HG03521 (cell line): ENCODE measurements around the gene OLFML2A.

Experiments
- ATAC-seq: cut with Tn5 transposase; IDR thresholded peaks from one replicate; pipeline ENCODE4 v1.9.1; 2021; ENCODE audit warnings: mild to moderate bottlenecking, moderate library complexity; ENCODE audit not compliant: unreplicated experiment

Gene OLFML2A

DNA sequence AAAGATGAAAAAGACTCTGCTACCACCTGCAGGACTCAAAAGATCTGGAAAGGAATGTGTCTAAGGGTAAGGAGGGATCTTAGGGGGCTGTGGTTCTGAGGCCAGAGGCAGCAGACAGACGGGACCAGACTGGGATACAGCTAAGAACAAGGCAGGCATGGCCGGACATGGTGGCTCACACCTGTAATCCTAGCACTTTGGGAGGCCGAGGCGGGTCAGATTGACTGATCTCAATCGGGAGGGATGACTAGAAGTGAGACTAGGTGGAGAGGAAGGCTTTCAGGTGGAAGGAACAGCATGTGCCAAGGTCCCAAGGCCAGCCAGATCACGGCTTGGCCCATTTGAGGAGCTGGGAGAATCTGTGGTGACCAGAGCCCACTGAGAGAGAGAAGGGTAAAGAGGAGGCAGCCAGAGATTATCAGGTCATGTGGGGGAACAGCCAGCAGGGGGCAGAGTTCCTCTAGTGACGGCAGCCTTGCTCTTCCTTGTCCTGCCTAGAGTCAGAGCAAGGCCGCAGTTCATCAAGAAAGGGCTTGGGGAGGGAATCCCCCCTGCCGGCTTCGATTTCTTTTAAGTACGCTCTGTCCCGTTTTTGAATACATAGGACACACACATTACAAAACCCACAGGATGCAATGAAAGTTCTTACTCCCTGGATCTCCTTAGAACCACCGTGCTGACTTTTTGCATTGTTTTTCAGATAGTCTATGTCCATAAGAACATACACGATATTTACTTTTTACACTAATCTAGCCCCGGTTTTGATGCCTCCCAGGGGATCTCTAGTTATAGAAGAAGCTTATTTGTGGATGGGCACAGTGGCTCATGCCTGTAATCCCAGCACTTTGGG is 2.6 kb upstream of the OLFML2A start:
- ATAC-seq, result no peak

DNA sequence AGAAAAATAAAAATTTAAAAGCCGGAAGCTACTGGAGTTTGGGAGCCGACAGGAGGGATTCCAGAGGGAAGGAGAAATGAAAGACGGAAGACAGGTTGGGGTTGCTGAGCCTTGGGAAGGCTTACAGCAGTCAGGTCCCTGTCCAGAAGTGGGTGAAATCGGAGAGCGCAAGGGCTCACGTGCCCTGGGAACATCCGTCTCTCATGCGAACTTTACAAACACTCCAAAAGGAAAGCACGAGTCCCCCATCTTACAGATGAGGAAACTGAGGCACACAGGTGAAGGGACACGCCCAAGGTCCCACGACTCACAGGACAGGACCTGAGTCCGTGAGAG is 347 bp upstream of the OLFML2A start:
- no peak for ATAC-seq

DNA sequence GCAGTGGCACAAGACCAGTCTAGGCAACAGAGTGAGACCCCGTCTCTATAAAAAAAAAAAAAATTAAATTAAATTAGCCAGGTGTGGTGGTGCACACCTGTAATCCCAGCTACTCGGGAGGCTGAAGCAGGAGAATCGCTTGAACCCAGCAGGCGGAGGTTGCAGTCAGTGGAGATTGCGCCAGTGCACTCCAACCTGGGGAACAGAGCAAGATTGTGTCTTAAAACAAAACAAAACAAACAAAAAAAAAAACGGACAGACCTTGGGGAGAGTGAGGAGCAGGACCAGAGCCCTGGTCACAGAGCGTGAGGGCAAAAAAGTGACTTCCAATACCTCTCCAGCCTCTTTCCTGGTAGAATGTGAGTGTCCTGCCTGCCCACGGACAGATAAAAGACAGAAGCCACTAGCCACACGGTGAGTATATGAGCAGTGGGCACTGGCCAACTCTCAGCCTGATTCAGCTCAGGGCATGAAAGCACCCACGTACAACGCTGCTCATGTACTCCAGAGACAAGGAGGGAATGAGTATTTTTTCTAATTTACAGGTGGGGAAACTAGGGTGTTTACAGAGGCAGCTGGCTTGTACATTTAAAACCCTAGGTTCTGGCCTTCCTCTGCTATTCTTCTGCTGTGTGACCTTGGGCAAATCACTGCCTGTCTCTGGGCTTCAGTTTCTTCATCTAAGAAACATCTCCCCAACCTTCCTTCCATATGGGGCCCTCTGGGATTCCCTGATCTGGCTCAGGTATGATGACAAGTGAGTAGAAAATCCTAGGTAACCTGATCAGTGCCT is 1.8 kb downstream of the OLFML2A start:
- ATAC-seq, result no peak

DNA sequence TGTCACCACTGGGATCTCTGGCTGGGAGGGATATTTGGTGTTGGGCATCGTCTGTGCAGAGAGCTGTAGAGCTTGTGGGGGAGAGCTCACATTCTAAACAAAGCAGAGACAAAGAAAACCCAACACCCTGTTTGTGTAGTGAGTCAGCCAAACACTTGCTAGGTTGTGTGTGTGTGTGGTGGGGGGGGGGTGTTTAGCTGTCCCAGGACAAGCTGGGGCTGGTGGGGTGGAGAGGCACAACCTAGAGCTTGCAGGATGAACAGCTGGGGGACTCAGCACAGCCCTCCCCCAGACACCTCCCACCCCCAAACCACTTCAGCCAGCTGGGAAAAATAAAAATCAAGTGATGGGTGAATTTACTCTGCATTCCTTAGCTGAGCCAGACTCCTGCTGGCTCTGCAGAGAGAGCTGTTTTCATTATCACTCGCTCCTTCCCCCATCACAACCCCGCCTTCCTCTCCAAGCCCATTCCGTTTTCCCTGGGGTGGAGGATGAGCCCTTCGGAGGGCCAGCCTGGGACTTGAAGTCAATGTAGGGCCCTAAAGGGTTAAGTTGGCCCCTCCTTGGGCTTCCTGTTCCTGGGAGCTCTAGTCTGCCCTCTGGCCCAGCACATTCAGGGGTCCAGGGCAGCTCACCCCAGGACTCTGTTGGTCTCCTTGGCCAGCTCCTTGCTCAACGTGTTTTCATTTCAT is 2.6 kb downstream of the OLFML2A start:
- ATAC-seq, result no peak

DNA sequence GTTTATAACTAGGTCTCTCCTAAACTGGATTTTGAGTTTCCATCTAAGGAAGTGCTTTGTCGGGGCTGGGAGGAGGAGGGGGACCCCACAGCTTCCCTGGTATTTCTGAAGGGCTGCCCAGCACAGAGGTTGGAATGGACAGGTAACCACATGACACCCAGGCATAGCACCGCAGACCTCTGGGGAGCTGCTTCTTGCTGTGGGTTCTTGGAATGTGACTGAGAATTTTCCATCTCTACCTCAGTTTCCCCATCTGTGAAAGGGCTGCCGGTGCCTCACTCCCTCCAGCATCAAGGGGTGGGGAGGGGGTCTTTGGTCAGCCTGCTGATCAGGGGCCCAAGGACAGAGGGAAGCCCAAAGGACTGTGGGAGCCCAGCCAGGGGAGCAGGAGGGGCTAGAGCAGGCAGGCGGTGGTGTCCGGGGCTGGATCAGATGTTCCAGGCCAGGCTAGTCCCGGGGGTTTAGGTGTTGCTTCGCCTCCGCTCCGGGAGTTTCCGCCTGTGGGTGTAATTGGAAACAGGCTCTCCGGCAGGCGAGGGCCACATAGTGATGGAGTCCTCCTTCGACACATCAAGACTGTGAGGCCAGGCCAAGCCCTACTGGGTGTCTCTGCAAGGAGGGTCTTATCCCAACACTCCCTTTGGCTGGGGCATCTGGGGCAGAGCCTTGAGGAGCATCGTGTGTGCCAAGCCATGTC is 3.3 kb downstream of the OLFML2A start:
- ATAC-seq, result no peak

DNA sequence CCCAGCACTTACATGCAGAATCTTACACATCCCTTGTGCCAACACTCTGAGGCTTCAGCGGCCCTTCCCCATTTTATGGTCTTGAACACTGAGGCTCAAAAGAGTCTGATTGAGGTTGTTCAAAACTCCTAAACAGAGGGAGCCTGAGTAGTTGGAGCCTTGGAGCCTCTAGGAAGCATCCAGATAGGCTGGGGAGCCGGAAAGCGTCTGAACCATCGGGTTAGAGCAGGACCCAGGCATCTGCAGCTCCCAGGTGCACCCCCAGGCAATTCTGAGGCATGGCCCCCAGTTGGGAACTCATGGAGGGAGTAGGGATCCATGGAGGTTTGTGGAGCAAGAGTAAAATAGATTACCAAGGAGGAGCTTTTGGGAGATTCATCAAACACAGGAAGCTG is 3.8 kb downstream of the OLFML2A start:
- no peak for ATAC-seq

DNA sequence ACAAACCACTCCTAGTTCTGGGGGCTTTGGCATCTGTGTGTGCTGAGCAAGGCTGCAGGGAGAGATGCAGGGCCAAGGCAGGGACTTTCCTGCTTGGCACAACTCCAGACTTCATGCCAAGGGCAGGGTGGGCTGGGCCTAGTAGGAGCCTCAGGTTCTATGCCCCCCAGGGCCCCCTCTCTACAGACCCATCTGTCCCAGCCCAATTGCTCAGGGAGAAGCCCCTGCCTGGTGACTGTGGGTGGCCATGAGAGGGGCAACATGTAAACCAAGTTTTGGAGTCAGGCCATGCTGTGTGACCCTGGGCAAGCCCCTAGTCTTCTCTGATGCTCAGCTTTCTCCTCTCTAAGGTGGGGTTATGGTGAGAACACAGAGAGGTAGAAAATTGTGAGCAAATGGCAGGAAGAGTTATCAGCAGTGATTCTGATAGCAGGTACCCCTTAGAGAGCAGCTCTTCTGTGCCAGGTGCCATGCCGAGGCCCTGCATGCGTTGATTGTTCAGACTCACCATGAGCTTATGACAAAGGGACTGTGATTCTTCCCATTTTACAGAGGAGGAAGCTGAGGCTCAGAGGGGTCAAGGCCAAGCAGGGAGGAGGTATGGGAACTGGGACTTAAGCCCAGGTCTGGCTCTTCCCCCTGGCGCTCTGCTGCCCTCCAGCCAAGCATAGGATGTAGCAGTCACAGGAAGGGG is 5.2 kb downstream of the OLFML2A start:
- ATAC-seq, result no peak

DNA sequence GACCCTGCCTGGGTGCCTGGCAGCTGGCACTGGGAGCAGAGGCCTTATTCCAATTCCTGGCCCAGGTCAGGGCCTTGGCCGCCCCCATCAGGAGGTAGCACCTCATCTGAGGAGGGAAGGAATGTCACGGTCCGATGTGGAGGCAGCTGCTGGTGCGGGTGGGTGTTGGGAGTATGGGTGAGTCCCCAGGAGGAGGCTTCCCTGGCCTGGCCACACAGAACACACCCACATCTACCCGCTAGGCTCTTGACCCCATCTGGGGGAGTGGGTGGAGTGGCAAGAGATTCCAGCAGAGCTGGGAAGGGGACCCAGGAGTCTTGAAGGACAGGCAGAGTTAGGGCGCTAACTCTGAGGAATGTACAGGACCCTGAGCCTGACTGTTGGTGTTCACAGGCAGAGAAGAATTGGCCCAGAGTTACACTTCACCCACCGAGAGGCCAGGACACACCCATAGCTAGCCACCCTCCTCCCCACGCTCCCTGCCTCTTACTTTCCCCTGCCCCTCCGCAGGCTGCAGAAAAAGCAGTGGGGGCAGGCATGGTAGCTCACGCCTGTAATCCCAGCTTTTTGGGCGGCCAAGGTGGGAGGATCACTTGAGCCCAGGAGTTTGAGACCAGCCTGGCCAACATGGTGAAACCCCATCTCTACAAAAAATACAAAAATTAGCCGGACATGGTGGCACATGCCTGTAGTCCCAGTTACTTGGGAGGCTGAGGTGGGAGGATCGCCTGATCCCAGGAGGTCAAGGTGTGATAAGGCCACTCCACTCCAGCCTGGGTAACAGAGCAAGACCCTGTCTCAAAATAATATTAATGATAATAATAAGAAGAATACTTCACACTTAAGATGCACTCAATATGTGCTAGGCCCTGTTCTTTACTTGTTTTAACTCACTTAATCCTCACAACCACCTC is 6.0 kb downstream of the OLFML2A start:
- no peak for ATAC-seq

DNA sequence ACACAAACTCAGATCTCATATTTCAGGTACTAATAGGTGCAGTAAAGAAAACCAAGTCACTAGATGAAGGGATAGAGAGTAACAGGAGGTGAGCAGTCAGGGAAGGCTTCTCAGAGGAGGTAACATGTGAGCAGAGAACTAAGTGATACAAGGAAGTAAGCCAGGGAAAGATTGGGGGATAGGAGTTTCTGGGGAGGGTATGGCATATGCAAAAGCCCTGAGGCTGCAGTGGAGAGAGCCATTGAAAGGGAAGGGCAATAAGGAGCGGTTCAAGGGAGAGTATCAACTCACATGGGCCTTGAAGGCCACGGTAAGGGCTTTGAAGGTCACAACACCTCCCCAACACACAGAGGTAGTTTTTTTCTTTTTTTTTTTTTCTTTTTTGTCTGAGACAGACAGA is 6.9 kb downstream of the OLFML2A start:
- ATAC-seq, result no peak

DNA sequence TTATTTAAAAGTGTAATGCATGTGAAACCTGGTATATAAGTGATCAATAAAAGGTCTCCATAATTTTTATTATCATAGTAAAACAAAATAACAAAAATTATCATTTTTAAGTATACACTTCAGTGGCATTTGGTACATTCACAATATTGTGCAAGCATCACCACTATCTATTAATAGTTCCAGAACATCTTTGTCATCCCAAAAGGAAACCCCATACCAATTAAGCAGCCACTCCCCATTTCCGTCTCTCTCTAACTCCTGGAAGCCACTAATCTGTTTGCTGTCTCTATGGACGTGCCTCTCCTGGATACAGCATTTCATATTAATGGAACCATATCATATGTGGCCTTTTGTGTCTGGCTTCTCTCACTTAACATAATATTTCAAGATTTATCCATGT is 7.6 kb downstream of the OLFML2A start:
- ATAC-seq, result no peak

DNA sequence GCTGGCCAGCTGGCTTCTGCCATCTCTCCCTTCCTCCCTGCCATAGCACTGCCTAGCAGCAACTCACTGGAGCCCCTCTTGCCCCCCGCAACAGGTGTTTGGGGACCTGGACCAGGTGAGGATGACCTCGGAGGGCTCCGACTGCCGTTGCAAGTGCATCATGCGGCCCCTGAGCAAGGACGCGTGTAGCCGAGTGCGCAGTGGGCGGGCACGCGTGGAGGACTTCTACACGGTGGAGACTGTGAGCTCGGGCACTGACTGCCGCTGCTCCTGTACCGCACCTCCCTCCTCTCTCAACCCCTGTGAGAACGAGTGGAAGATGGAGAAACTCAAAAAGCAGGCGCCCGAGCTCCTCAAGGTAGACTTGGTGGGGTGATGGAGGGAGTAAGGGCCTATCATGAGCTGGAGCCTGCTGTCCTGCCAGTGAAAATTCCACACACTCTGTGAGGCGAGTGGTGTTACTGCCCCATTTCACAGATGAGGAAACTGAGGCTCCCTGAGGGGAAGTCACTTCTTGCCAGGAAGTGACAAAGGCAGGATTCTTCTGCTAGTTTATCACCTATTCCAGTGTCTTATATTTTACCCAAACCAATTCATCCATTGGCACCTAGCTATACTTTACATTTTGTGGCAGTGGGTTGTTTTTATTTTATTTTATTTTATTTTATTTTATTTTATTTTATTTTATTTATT is 10.1 kb downstream of the OLFML2A start:
- ATAC-seq, result no peak

DNA sequence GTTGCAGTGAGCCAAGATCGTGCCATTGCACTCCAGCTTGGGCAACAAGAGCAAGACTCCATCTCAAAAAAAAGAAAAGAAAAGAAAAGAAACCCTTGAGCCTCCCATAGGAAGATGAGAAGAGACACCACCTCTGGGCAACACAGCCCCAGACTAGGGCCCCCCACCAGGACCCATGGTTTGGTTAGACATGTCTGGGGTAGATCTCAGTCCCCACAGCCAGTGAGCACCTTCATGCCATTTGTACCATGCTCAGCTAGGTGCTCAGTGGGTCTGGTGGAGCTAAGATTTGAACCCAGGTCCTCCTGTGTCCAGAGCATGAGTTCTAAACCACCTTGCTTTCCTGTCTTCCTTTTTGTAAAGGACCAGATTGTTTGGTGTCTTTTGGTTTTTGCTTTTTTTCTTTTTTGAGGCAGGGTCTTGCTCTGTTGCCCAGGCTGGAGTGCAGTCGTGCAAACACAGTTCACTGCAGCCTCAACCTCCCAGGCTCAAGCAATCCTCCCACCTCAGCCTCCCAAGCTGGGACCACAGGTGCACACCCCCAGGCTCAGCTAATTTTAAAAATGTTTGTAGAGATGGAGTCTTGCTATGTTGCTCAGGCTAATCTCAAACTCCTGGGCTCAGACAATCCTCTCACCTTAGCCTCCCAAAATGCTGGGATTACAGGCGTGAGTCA is 11.7 kb downstream of the OLFML2A start:
- ATAC-seq, result no peak

DNA sequence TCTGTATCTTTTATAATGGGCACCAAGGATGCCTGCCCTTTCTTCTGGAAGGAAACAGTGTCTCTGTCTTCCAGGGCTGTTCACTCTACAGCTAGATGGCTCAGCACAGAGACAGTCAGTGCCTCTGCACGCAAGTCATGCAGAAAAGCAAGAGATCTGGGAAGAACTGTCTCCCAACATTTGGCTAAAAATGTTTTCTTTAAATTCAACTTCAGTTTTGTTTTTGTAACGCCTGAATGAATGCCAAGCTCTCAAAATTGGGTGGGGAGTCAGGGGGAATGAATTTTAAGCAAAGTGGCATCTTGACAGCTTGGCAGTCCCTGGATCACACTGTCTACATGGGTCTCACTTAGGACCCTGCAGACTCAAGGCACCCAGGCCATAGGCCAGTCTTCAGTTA is 12.6 kb downstream of the OLFML2A start:
- ATAC-seq, result no peak

DNA sequence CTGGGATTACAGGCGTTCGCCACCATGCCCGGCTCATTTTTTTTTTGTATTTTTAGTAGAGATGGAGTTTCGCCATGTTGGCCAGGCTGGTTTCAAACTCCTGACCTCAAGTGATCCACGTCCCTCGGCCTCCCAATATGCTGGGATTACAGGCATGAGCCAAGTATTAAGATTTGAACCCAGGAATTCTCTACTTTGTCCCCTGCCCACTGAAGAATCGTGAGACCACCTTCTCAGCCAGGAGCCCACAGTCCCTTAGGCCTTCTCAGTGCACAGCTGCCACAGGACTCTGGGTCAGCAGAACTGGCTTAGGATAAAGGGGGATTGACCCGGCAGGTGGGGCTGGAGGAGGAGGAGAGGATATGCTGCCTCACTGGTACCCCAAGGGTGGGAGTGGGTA is 13.4 kb downstream of the OLFML2A start:
- ATAC-seq, result no peak

DNA sequence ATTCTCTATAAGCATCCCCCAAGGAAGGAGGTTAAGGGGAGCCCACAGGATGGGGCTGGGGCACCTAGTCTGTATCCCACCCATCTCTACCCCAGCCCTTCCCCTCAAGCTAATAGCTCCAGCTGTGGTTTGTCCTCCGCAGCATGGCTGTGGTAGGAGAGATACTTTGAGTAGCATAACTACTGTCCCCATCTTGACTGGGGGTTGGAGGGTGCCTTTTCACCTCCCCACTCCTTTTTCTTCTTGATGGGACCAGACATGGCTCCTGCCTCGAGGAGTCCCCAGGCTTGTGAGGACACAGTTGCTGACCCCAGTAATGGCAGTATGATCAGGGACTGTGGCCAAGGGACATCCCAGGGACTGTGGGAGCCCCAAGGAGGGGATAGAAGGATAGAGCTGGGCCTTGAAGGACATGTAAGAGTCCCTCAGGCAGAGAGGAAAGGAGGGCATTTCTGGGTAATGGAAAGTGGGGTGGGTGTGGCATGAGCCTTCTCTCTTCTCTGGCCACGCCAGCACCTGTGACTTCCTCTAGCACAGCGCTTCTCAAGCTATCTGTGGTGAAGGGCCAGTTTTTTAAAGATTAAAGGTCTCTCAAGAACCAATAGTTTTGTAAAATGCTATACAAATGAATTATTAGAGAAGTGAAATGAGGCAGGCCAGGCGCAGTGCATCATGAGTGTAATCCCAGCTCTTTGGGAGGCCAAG is 14.0 kb downstream of the OLFML2A start:
- no peak for ATAC-seq

DNA sequence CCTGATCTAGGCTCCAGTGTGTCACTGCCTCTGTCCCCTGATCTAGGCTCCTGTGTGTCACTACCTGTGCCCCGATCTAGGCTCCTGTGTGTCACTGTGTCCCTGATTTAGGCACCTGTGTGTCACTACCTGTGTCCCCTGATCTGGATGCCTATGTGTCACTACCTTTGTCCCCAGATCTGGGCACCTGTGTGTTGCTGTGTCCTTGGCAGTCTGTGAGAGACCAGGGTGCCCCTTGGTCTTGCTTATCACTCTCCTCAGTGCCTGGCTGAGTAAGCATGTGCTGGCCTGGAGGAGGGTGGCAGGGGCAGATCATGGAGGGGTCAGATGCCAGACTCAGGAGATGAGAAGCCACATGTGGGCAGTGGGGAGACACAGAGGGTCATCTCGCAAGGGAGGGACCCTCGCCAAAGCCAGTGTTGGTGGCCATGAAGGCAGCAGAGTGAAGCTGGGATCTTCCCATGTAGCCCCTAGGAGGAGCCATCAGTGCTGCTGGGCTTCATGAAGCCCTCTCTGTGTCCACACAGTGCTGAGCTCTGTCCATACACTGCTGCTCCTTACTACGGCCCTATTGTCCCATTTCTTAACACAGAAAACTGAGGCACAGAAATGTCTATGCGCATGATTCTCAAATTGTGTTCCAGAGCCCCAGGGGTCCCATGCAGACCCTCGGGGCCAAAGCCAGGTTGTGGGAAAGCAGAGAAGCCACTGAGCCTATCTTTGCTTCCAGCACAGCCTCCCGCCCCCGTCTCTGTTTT is 15.5 kb downstream of the OLFML2A start:
- no peak for ATAC-seq

DNA sequence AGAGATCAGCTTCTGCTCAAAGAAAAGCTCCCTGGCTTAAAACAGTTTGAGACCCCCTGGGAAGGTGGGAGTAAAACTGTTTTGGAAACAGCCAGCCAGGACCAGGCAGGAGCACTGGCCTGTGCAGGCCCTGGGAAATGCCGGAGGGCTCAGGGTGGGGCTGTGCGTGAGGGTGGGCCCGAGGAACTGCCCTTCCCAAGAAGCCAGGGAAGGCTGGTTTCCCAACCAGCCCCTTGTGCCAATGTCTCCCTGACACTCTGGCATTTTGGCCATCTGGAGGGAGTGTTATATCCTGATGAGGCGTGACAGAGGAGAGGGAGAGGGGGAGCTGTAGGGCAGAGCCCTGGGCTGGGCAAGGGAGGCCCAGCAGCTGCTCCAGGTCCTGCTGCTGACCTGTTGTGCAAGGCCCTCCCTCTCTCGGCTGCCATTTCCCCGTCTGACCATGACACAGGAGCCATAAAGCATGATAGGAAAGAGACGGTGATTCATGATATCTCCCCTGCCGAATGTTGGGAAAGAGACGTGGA is 16.1 kb downstream of the OLFML2A start:
- ATAC-seq, result no peak
